H1 (cell line): Measurements from ENCODE around the gene EFHC1. TPM values are rescaled to one million over a fixed set of nuclear protein-coding genes. Genes with fewer than 3 reads are reported as not detected.

Experiments
- CEBPB ChIP-seq: IDR thresholded peaks from 2 replicates; pipeline ENCODE4 v1.6.1; 2012; ENCODE audit warnings: low read depth, low read length
- JUN ChIP-seq: IDR thresholded peaks from 2 replicates; pipeline ENCODE4 v1.6.1; 2011; ENCODE audit warnings: low read depth, mild to moderate bottlenecking, improper control_type of control experiment, low read length
- polyA plus RNA-seq, 7 experiments: library from polyadenylated mRNA; depleted of rRNA in 3 of 7; stranded (reverse) in 5 of 7; unstranded in 2 of 7; fragments of >200 nt in 5 of 7; fragments of 200-250 nt in 2 of 7; gene quantifications; 1 replicate in 5 of 7; 2 replicates in 1 of 7; 4 replicates in 1 of 7; pipeline versions ENCODE4 v1.2.1 to v1.2.3, GENCODE V29; 2011 to 2013; ENCODE audit warnings: missing spikeins in 2 of 7, mixed read lengths in 2 of 7
- total RNA-seq: library from RNA; stranded (reverse); fragmentation: NEBNext Ultra II Directional; extraction: Animal tissue kit (Norgen Biotek cat#: 25700); gene quantifications from 2 replicates; pipeline ENCODE4 v1.2.1, GENCODE V29; 2021
- TF ChIP-seq, protein P1 (sequence below): fragments of 300-600 bp; sonication (generic); IDR thresholded peaks from 2 replicates; pipeline ENCODE4 v1.7.1; 2012; ENCODE audit warnings: low read length, moderate library complexity, mild to moderate bottlenecking, inconsistent platforms; ENCODE audit not compliant: insufficient replicate concordance

The EFHC1 gene
- total and polyA plus RNA-seq, 2 of the 8 experiments (the other 6 are each of a cell fraction or from before 2014, with no cell fraction given) = 10.5 to 16.4 TPM

DNA sequence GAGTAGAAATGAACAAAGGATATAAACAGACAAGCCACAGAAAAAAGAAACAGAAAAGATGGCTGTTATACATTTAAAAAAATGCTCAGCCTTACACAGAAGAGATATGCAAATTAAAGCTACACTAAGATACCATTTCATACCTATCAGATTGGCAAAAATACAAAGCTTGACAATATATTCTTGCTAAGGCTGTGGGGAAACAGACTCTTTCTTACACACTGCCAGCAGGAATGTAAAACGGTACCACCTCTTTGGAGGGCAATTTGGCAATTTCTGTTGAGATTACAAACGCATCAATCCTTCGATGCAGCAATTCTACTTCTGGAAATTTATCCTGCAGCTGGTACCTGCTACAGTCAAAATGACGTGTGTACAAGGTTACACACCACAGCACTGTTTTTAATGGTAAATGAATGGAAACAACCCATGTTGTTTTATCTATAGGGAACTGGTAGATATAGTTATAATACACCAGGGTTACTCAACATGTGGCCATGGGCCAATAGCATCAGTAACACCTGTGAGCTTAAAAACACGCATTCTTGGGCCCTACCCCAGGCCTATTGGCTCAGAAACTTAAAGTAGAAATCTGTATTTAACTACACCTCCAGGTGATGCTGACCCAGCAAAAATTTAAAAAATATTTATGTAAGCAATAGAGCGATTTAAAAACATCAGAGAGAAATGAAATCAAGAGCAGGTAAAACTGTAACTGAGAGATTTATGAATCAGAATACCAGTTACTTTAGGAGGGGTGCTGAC, 103.4 kb downstream of the EFHC1 start (continued):
- TF ChIP-seq, protein P1, sequence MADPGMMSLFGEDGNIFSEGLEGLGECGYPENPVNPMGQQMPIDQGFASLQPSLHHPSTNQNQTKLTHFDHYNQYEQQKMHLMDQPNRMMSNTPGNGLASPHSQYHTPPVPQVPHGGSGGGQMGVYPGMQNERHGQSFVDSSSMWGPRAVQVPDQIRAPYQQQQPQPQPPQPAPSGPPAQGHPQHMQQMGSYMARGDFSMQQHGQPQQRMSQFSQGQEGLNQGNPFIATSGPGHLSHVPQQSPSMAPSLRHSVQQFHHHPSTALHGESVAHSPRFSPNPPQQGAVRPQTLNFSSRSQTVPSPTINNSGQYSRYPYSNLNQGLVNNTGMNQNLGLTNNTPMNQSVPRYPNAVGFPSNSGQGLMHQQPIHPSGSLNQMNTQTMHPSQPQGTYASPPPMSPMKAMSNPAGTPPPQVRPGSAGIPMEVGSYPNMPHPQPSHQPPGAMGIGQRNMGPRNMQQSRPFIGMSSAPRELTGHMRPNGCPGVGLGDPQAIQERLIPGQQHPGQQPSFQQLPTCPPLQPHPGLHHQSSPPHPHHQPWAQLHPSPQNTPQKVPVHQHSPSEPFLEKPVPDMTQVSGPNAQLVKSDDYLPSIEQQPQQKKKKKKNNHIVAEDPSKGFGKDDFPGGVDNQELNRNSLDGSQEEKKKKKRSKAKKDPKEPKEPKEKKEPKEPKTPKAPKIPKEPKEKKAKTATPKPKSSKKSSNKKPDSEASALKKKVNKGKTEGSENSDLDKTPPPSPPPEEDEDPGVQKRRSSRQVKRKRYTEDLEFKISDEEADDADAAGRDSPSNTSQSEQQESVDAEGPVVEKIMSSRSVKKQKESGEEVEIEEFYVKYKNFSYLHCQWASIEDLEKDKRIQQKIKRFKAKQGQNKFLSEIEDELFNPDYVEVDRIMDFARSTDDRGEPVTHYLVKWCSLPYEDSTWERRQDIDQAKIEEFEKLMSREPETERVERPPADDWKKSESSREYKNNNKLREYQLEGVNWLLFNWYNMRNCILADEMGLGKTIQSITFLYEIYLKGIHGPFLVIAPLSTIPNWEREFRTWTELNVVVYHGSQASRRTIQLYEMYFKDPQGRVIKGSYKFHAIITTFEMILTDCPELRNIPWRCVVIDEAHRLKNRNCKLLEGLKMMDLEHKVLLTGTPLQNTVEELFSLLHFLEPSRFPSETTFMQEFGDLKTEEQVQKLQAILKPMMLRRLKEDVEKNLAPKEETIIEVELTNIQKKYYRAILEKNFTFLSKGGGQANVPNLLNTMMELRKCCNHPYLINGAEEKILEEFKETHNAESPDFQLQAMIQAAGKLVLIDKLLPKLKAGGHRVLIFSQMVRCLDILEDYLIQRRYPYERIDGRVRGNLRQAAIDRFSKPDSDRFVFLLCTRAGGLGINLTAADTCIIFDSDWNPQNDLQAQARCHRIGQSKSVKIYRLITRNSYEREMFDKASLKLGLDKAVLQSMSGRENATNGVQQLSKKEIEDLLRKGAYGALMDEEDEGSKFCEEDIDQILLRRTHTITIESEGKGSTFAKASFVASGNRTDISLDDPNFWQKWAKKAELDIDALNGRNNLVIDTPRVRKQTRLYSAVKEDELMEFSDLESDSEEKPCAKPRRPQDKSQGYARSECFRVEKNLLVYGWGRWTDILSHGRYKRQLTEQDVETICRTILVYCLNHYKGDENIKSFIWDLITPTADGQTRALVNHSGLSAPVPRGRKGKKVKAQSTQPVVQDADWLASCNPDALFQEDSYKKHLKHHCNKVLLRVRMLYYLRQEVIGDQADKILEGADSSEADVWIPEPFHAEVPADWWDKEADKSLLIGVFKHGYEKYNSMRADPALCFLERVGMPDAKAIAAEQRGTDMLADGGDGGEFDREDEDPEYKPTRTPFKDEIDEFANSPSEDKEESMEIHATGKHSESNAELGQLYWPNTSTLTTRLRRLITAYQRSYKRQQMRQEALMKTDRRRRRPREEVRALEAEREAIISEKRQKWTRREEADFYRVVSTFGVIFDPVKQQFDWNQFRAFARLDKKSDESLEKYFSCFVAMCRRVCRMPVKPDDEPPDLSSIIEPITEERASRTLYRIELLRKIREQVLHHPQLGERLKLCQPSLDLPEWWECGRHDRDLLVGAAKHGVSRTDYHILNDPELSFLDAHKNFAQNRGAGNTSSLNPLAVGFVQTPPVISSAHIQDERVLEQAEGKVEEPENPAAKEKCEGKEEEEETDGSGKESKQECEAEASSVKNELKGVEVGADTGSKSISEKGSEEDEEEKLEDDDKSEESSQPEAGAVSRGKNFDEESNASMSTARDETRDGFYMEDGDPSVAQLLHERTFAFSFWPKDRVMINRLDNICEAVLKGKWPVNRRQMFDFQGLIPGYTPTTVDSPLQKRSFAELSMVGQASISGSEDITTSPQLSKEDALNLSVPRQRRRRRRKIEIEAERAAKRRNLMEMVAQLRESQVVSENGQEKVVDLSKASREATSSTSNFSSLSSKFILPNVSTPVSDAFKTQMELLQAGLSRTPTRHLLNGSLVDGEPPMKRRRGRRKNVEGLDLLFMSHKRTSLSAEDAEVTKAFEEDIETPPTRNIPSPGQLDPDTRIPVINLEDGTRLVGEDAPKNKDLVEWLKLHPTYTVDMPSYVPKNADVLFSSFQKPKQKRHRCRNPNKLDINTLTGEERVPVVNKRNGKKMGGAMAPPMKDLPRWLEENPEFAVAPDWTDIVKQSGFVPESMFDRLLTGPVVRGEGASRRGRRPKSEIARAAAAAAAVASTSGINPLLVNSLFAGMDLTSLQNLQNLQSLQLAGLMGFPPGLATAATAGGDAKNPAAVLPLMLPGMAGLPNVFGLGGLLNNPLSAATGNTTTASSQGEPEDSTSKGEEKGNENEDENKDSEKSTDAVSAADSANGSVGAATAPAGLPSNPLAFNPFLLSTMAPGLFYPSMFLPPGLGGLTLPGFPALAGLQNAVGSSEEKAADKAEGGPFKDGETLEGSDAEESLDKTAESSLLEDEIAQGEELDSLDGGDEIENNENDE = no peak
- TF ChIP-seq CEBPB = no peak
- no peak for TF ChIP-seq JUN
